Measurements from ENCODE around the gene LBH. TPM values are rescaled to one million over a fixed set of nuclear protein-coding genes. Genes with fewer than 3 reads are reported as not detected.

LBH gene
- total RNA-seq, 1 donor from 2014 or later = 16.7 TPM

- no peaks in the 10 kb centered on the region for H3K9me3 Mint-ChIP-seq
- H3K27ac Mint-ChIP-seq (ENCODE audit: unreplicated experiment) = no peak overlapping the region
Observed at GRCh38 chr2:30213907-30214463, 17.3 kb upstream of the LBH start.

GRCh38 chr2:30216157-30216556, 15.2 kb upstream of the LBH start:
- DNase-seq (ENCODE audit: low read depth, low spot score) = no peak
- H3K4me3 Mint-ChIP-seq = no peak overlapping the region
- TF ChIP-seq CTCF (conservative IDR thresholded peaks at IDR 0.05) = no peak

More at GRCh38 chr2:30213907-30214463, 17.3 kb upstream of the LBH start:
- Mint-ChIP-seq H3K27me3 (ENCODE audit: low read depth) (peaks cover 2% of the 10 kb centered on the region), H3K4me1 (peaks cover 4% of the 10 kb centered on the region), H3K36me3 (ENCODE audit: low read depth) (no peaks in the 10 kb centered on the region), H3K4me3 (no peak overlapping the region)
- DNase-seq (ENCODE audit: low read depth, low spot score) = no peak
- TF ChIP-seq CTCF (conservative IDR thresholded peaks at IDR 0.05) = no peak

GRCh38 chr2:30217644-30218337, 13.5 kb upstream of the LBH start:
- no peak overlapping the region for H3K4me3 Mint-ChIP-seq
- H3K27me3 Mint-ChIP-seq (ENCODE audit: low read depth) = no peaks in the 10 kb centered on the region
- no peak overlapping the region for H3K27ac Mint-ChIP-seq (ENCODE audit: unreplicated experiment)
- no peaks in the 10 kb centered on the region for H3K9me3 Mint-ChIP-seq
- peaks cover 4% of the 10 kb centered on the region for H3K4me1 Mint-ChIP-seq
- H3K36me3 Mint-ChIP-seq (ENCODE audit: low read depth) = no peaks in the 10 kb centered on the region
- no peak for TF ChIP-seq CTCF (conservative IDR thresholded peaks at IDR 0.05)
- DNase-seq (ENCODE audit: low read depth, low spot score) = no peak

More at GRCh38 chr2:30216157-30216556, 15.2 kb upstream of the LBH start:
- Mint-ChIP-seq H3K36me3 (ENCODE audit: low read depth) (no peaks in the 10 kb centered on the region), H3K27me3 (ENCODE audit: low read depth) (no peaks in the 10 kb centered on the region), H3K27ac (ENCODE audit: unreplicated experiment) (no peak overlapping the region), H3K9me3 (no peaks in the 10 kb centered on the region), H3K4me1 (peaks cover 4% of the 10 kb centered on the region)

- H3K9me3 Mint-ChIP-seq = no peaks in the 10 kb centered on the region
- DNase-seq (ENCODE audit: low read depth, low spot score) = no peak
- no peaks in the 10 kb centered on the region for H3K27me3 Mint-ChIP-seq (ENCODE audit: low read depth)
- no peak overlapping the region for H3K4me3 Mint-ChIP-seq
- H3K4me1 Mint-ChIP-seq = peaks cover 4% of the 10 kb centered on the region
- no peak overlapping the region for H3K27ac Mint-ChIP-seq (ENCODE audit: unreplicated experiment)
- no peaks in the 10 kb centered on the region for H3K36me3 Mint-ChIP-seq (ENCODE audit: low read depth)
- TF ChIP-seq CTCF (conservative IDR thresholded peaks at IDR 0.05) = no peak
Observed at GRCh38 chr2:30218338-30218713, 13.0 kb upstream of the LBH start.

- H3K27me3 Mint-ChIP-seq (ENCODE audit: low read depth) = no peaks in the 10 kb centered on the region
- DNase-seq (ENCODE audit: low read depth, low spot score) = no peak
- no peak for TF ChIP-seq CTCF (conservative IDR thresholded peaks at IDR 0.05)
- H3K4me3 Mint-ChIP-seq = no peak overlapping the region
- H3K36me3 Mint-ChIP-seq (ENCODE audit: low read depth) = no peaks in the 10 kb centered on the region
- H3K27ac Mint-ChIP-seq (ENCODE audit: unreplicated experiment) = no peak overlapping the region
- H3K4me1 Mint-ChIP-seq = peaks cover 4% of the 10 kb centered on the region
- H3K9me3 Mint-ChIP-seq = no peaks in the 10 kb centered on the region
Observed at GRCh38 chr2:30218814-30219213, 12.5 kb upstream of the LBH start.
